Chondrocyte (in vitro differentiated cells): Measurements from ENCODE around the gene RGS6. TPM values are rescaled to one million over a fixed set of nuclear protein-coding genes. Genes with fewer than 3 reads are reported as not detected.

Experiments
- DNase-seq: peaks from one replicate; pipeline ENCODE4 v3.0.0; 2021; ENCODE audit warnings: mixed read lengths, low spot score
- H3K27ac Mint-ChIP-seq: one replicate; pipeline ENCODE4 v1.8.0; 2021; ENCODE audit warnings: mild to moderate bottlenecking, moderate library complexity, mixed read lengths; ENCODE audit not compliant: unreplicated experiment
- H3K27me3 Mint-ChIP-seq: 2 replicates; pipeline ENCODE4 v1.8.0; 2021; ENCODE audit warnings: low read depth, mixed read lengths
- H3K36me3 Mint-ChIP-seq: 2 replicates; pipeline ENCODE4 v1.8.0; 2021; ENCODE audit warnings: low read depth, mixed read lengths
- H3K4me1 Mint-ChIP-seq: 2 replicates; pipeline ENCODE4 v1.8.0; 2021; ENCODE audit warnings: low read depth, mild to moderate bottlenecking, mixed read lengths
- H3K4me3 Mint-ChIP-seq: one replicate; pipeline ENCODE4 v1.8.0; 2021; ENCODE audit warnings: mild to moderate bottlenecking, moderate library complexity, mixed read lengths; ENCODE audit not compliant: unreplicated experiment
- H3K9me3 Mint-ChIP-seq: 2 replicates; pipeline ENCODE4 v1.8.0; 2021; ENCODE audit warnings: low read depth, mixed read lengths
- total RNA-seq: library from RNA; stranded (reverse); gene quantifications from 3 replicates; pipeline ENCODE4 v1.2.1, GENCODE V29; 2021
- TF ChIP-seq, protein P1 (sequence below): fragments of 200-600 bp; sonication (generic); IDR thresholded peaks from 2 replicates; pipeline ENCODE4 v1.5.0; 2021; ENCODE audit warnings: antibody characterized with exemption, mild to moderate bottlenecking, moderate library complexity

The RGS6 gene
- total RNA-seq, 1 donor from 2014 or later = 0.12 TPM

DNA sequence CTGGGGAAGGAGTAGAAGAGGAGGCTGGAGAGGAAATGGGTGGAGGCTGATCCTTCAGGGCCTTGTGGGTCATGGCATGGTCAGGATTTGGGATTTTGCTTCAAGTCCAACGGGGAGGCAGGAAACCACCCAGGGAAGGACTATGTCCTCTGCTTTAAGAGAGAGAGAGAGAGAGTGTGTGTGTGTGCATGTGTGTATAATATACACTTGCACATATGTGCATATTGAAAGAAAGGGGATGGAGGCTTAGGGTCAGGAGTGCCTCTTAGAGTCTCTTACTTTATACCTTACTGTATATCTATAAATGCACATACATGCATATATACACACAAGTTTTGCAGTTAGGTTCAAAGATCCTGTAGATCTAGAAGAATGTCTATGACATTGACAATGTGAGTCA is 94.8 kb downstream of the RGS6 start:
- DNase-seq = no peak
- Mint-ChIP-seq H3K4me1 (no peaks in the 10 kb centered on the region), H3K9me3 (peaks cover 6% of the 10 kb centered on the region), H3K27ac (no peak overlapping the region), H3K27me3 (peaks cover 4% of the 10 kb centered on the region), H3K4me3 (no peak overlapping the region), H3K36me3 (no peaks in the 10 kb centered on the region)
- TF ChIP-seq, protein P1, sequence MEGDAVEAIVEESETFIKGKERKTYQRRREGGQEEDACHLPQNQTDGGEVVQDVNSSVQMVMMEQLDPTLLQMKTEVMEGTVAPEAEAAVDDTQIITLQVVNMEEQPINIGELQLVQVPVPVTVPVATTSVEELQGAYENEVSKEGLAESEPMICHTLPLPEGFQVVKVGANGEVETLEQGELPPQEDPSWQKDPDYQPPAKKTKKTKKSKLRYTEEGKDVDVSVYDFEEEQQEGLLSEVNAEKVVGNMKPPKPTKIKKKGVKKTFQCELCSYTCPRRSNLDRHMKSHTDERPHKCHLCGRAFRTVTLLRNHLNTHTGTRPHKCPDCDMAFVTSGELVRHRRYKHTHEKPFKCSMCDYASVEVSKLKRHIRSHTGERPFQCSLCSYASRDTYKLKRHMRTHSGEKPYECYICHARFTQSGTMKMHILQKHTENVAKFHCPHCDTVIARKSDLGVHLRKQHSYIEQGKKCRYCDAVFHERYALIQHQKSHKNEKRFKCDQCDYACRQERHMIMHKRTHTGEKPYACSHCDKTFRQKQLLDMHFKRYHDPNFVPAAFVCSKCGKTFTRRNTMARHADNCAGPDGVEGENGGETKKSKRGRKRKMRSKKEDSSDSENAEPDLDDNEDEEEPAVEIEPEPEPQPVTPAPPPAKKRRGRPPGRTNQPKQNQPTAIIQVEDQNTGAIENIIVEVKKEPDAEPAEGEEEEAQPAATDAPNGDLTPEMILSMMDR = no peak

DNA sequence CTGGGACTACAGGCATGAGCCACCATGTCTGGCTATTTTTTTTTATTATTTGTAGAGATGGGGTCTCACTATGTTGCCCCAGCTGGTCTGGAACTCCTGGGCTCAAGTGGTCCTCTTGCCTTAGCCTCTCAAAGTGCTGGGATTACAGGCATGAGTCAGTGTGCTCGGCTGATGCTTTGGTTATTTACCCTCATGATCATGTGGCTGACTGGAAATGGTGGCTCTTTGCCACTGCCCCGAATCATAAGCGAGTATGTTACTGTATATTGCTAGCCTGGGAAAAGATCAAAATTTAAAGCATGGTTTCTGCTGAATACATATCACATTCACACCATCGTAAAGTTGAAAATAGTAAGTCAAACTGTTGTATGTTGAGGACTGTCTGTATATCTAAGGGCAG is 101.1 kb downstream of the RGS6 start:
- Mint-ChIP-seq H3K36me3 (no peaks in the 10 kb centered on the region), H3K9me3 (peaks cover 6% of the 10 kb centered on the region), H3K4me3 (no peak overlapping the region), H3K27ac (no peak overlapping the region), H3K27me3 (no peaks in the 10 kb centered on the region), H3K4me1 (no peaks in the 10 kb centered on the region)
- TF ChIP-seq, protein P1 = no peak
- no peak for DNase-seq

DNA sequence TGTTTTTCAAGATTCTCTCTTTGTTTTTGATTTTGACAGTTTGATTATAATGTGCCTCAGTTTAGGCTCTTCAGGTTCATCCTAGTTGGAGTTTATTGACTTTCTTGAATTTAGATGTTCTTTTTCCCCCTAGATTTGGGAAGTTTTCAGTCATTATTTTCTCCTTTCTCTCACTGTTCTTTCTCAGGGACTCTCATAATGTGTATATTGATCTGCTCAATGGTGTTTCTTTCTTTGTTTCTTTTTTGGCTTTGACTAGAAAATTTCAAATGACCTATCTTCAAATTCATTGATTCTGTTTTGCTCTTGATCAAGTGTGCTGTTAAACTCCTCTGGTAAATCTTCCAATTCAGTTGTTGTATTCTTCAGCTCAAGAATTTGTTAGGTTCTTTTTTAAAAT is 108.3 kb downstream of the RGS6 start:
- Mint-ChIP-seq H3K4me1 (no peaks in the 10 kb centered on the region), H3K27me3 (peaks cover 7% of the 10 kb centered on the region), H3K27ac (no peak overlapping the region), H3K9me3 (peaks cover 11% of the 10 kb centered on the region), H3K36me3 (no peaks in the 10 kb centered on the region), H3K4me3 (no peak overlapping the region)
- DNase-seq = no peak
- TF ChIP-seq, protein P1 = no peak

DNA sequence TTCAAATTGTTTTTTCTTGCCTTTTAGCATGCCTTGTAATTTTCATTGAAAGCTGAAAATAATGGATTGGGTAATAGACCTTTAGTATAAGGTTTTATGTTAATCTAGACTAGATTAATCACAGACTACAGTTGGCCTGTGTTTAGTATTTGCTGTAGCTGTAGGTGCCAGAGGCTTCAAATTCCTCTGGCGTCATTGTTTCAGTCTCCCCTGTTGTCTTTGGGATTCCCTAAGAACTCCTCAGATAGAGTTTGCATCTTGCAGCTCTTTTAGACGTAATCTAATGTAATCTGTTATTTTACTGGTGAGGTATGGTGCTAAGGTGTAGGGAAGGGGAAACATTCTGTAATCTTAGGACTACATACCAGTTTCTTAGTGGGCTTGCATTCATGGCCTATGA is 113.0 kb downstream of the RGS6 start:
- Mint-ChIP-seq H3K4me1 (no peaks in the 10 kb centered on the region), H3K27me3 (peaks cover 8% of the 10 kb centered on the region), H3K27ac (no peak overlapping the region), H3K9me3 (peaks cover 16% of the 10 kb centered on the region), H3K4me3 (no peak overlapping the region), H3K36me3 (no peaks in the 10 kb centered on the region)
- TF ChIP-seq, protein P1 = no peak
- no peak for DNase-seq

DNA sequence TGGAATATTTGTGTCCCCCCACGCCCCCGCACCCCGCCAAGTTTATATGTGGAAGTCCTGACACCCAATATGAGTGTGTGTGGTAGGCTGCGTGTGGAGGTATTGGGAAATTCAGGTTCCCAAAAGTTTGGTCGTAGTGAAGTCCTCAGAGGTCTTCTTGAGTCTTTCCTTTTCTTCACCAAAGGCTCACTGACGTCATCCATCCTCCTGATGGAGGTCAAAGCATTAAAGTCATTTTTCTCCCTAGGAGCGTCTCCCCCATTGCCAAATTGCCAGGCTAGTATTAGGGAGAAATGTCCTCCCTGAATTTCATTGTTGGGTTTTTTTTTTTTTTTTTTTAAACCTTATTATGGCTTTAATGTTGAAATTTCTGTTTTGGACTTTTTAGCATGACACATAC is 113.7 kb downstream of the RGS6 start:
- Mint-ChIP-seq H3K27ac (no peak overlapping the region), H3K36me3 (no peaks in the 10 kb centered on the region), H3K4me1 (no peaks in the 10 kb centered on the region), H3K27me3 (peaks cover 10% of the 10 kb centered on the region), H3K4me3 (no peak overlapping the region), H3K9me3 (peaks cover 11% of the 10 kb centered on the region)
- TF ChIP-seq, protein P1 = no peak
- no peak for DNase-seq
